Type B pancreatic cell (in vitro differentiated cells): ENCODE data around the gene FAAP100. TPM values are rescaled to one million over a fixed set of nuclear protein-coding genes. Genes with fewer than 3 reads are reported as not detected.

Source experiments
- DNase-seq: peaks from one replicate; pipeline ENCODE4 v3.0.0; 2021; ENCODE audit warnings: mixed read lengths; ENCODE audit not compliant: unreplicated experiment; ENCODE audit errors: extremely low spot score
- H3K27ac Mint-ChIP-seq: 2 replicates; pipeline ENCODE4 v1.8.0; 2021; ENCODE audit warnings: mild to moderate bottlenecking, mixed read lengths
- H3K27me3 Mint-ChIP-seq: 2 replicates; pipeline ENCODE4 v1.8.0; 2021; ENCODE audit warnings: mixed read lengths
- H3K36me3 Mint-ChIP-seq: 2 replicates; pipeline ENCODE4 v1.8.0; 2021; ENCODE audit warnings: mixed read lengths
- H3K4me1 Mint-ChIP-seq: one replicate; pipeline ENCODE4 v1.8.0; 2021; ENCODE audit warnings: mixed read lengths; ENCODE audit not compliant: unreplicated experiment
- H3K4me3 Mint-ChIP-seq: 2 replicates; pipeline ENCODE4 v1.8.0; 2021; ENCODE audit warnings: mild to moderate bottlenecking, mixed read lengths
- H3K9me3 Mint-ChIP-seq: 2 replicates; pipeline ENCODE4 v1.8.0; 2021; ENCODE audit warnings: mixed read lengths
- CTCF ChIP-seq: fragments of 200-600 bp; sonication (generic); conservative IDR thresholded peaks from 2 replicates; pipeline ENCODE4 v1.5.0; 2021; ENCODE audit warnings: antibody characterized with exemption, mild to moderate bottlenecking
- total RNA-seq: library from RNA; stranded (reverse); gene quantifications from 2 replicates; pipeline ENCODE4 v1.2.1, GENCODE V29; 2021; ENCODE audit warnings: low replicate concordance

The FAAP100 gene
- total RNA-seq, 1 donor from 2014 or later: 44.7 TPM

DNA sequence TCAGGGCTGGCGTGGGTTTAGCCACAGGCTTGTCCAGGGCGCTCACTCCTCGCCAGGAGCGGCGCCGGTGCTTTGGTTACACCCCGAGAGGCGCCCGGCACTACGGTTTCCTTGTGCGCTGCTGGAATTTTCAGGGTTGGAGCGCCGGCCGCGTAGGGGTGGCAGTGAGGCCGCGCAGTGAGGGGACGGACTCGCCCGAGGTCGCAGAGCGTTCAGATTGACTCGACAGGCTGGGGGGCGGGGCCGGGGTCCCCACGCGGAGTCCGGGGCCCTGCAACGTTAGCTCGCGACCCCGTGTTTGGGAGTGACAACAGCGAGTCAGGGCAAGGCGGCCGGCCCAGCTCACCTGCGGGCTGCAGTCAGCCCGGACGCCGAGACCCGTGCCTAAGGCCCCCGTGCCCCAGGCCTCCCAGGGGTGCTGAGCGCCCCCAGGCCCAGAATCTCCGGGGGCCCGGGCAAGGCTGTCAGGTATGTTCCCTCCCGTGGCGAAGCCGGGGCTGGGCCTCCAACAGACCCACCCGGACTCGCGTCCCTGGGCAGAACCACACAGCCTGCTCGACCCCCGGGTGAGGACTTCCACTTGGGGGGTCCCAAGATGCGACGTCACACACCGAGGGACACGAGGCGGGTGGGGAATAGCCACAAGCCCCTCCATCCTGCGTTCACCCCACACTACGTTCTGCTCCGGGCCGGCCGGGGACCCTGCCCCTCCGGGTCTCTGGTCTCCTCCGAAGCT lies 38.2 kb downstream of the FAAP100 start:
- DNase-seq: no peak
- Mint-ChIP-seq H3K9me3 (no peaks in the 10 kb centered on the region), H3K27me3 (peaks cover 30% of the 10 kb centered on the region), H3K36me3 (peaks cover 32% of the 10 kb centered on the region), H3K4me3 (peak overlapping the region; percentile 88), H3K4me1 (peaks cover 23% of the 10 kb centered on the region), H3K27ac (peak overlapping the region; percentile 99)
- TF ChIP-seq CTCF: no peak

GRCh38 chr17:81513372-81513752 lies 38.8 kb downstream of the FAAP100 start:
- H3K4me1 Mint-ChIP-seq: peaks cover 27% of the 10 kb centered on the region
- no peaks in the 10 kb centered on the region for H3K9me3 Mint-ChIP-seq
- H3K27me3 Mint-ChIP-seq: peaks cover 33% of the 10 kb centered on the region
- no peak for TF ChIP-seq CTCF
- peak overlapping the region; percentile 88 for H3K4me3 Mint-ChIP-seq
- H3K27ac Mint-ChIP-seq: peak overlapping the region; percentile 99
- no peak for DNase-seq
- peaks cover 37% of the 10 kb centered on the region for H3K36me3 Mint-ChIP-seq

GRCh38 chr17:81512562-81513371 lies 39.4 kb downstream of the FAAP100 start, which contains the start of gene ACTG1:
Gene ACTG1, minus strand, starts transcription at chr17:81512799. Its CDS starts 445 bp downstream, at chr17:81512354.
- Mint-ChIP-seq H3K9me3 (no peaks in the 10 kb centered on the region), H3K4me3 (peak within 1 kb of the TSS; percentile 100), H3K27ac (peak within 1 kb of the TSS; percentile 100), H3K36me3 (peaks cover 41% of the 10 kb centered on the region), H3K4me1 (peaks cover 22% of the 10 kb centered on the region), H3K27me3 (peaks cover 30% of the 10 kb centered on the region)
- TF ChIP-seq CTCF: no peak
- peak; percentile 96 for DNase-seq

- H3K27me3 Mint-ChIP-seq: peaks cover 33% of the 10 kb centered on the region
- peaks cover 44% of the 10 kb centered on the region for H3K36me3 Mint-ChIP-seq
- H3K4me1 Mint-ChIP-seq: peaks cover 22% of the 10 kb centered on the region
- no peak for DNase-seq
- peak overlapping the region; percentile 100 for H3K4me3 Mint-ChIP-seq
- H3K27ac Mint-ChIP-seq: peak overlapping the region; percentile 100
- no peak for TF ChIP-seq CTCF
- H3K9me3 Mint-ChIP-seq: no peaks in the 10 kb centered on the region
Measured at GRCh38 chr17:81511804-81512561, 40.2 kb downstream of the FAAP100 start.

GRCh38 chr17:81511554-81511803 lies 40.7 kb downstream of the FAAP100 start:
- Mint-ChIP-seq H3K27ac (peak overlapping the region; percentile 100), H3K27me3 (peaks cover 33% of the 10 kb centered on the region), H3K4me3 (peak overlapping the region; percentile 100), H3K4me1 (peaks cover 22% of the 10 kb centered on the region), H3K36me3 (peaks cover 44% of the 10 kb centered on the region), H3K9me3 (no peaks in the 10 kb centered on the region)
- TF ChIP-seq CTCF: no peak
- no peak for DNase-seq
